A549 (cell line): ENCODE data around the gene LYPLAL1. TPM values are rescaled to one million over a fixed set of nuclear protein-coding genes. Genes with fewer than 3 reads are reported as not detected.

Source experiments
- ATAC-seq, 2 experiments: fragments of 200-7000 bp in 1 of 2; fragments of >200 bp in 1 of 2; cut with Nextera tagmentation in 1 of 2; cut with Tn5 transposase in 1 of 2; 3 replicates each; pipeline versions ENCODE4 v1.8.0 to v1.9.1; 2018 to 2020; ENCODE audit warnings: mild to moderate bottlenecking in 1 of 2, moderate library complexity in 1 of 2
- CTCF ChIA-PET: fragments of 300-600 bp; sonication (Branson Sonifier 250); formaldehyde crosslinking; extraction: SDS; loops from one replicate; lab custom pipeline; 2021; ENCODE audit warnings: antibody characterized with exemption, inconsistent platforms; lab: Yijun Ruan, JAX
- POLR2A ChIA-PET: fragments of 350-600 bp; formaldehyde crosslinking; extraction: SDS; loops from one replicate; lab custom pipeline; 2021; ENCODE audit warnings: antibody characterized with exemption, inconsistent platforms; lab: Yijun Ruan, JAX
- DNase-seq, 2 experiments: peaks; one replicate each; pipeline versions ENCODE4 v3.0.0 to v3.0.0-alpha.2; 2011 to 2016; ENCODE audit warnings: low read depth in 1 of 2, low spot score in 1 of 2
- FAIRE-seq: peaks from 2 replicates; lab custom pipeline; 2011; peaks lifted over from hg19 to GRCh38; lab: Jason Lieb, UNC
- H3K27ac ChIP-seq, 2 experiments: fragments of >200 bp; sonication (Bioruptor Twin); formaldehyde crosslinking; 3 replicates each; pipeline ENCODE4 v1.5.1; 2016 to 2017
- H3K4me1 ChIP-seq: fragments of >200 bp; sonication (Bioruptor Twin); formaldehyde crosslinking; 3 replicates; pipeline ENCODE4 v1.6.1; 2016
- H3K4me2 ChIP-seq: fragments of >200 bp; sonication (Bioruptor Twin); formaldehyde crosslinking; 3 replicates; pipeline ENCODE4 v1.6.1; 2016
- H3K4me3 ChIP-seq: fragments of >200 bp; sonication (Bioruptor Twin); formaldehyde crosslinking; 3 replicates; pipeline ENCODE4 v1.5.1; 2016
- H3K9me3 ChIP-seq: fragments of >200 bp; sonication (Bioruptor Twin); formaldehyde crosslinking; 3 replicates; pipeline ENCODE4 v1.6.1; 2016
- ATOH8 ChIP-seq: fragments of 250-450 bp; sonication (Bioruptor Pico); IDR thresholded peaks from 2 replicates; pipeline ENCODE4 v1.5.0; 2020; ENCODE audit warnings: low read depth, mild to moderate bottlenecking, moderate library complexity
- BCL3 ChIP-seq: fragments of >200 bp; sonication (Bioruptor Twin); formaldehyde crosslinking; IDR thresholded peaks from 3 replicates; pipeline ENCODE4 v1.6.1; 2016
- CBX2 ChIP-seq: fragments of 200-600 bp; sonication (generic); IDR thresholded peaks from 2 replicates; pipeline ENCODE4 v1.6.1; 2016; ENCODE audit warnings: low read depth, mild to moderate bottlenecking, borderline replicate concordance
- CBX8 ChIP-seq: fragments of 200-600 bp; sonication (generic); IDR thresholded peaks from 2 replicates; pipeline ENCODE4 v1.6.1; 2016
- CEBPB ChIP-seq, 2 experiments: fragments of >200 bp in 1 of 2; sonication (Bioruptor Twin) in 1 of 2; formaldehyde crosslinking in 1 of 2; IDR thresholded peaks; 2 replicates each; pipeline ENCODE4 v1.6.1; 2012 to 2016
- EHMT2 ChIP-seq: fragments of 200-600 bp; sonication (generic); IDR thresholded peaks from 2 replicates; pipeline ENCODE4 v1.6.1; 2016; ENCODE audit warnings: antibody characterized with exemption, low read depth, mild to moderate bottlenecking, moderate library complexity
- ESRRA ChIP-seq: fragments of 150-350 bp; IDR thresholded peaks from 2 replicates; pipeline ENCODE4 v1.6.1; 2014; ENCODE audit warnings: mild to moderate bottlenecking, low read length, borderline replicate concordance
- FOSB ChIP-seq: fragments of 250-450 bp; sonication (Bioruptor Pico); IDR thresholded peaks from 2 replicates; pipeline ENCODE4 v1.5.0; 2020; ENCODE audit warnings: mild to moderate bottlenecking, moderate library complexity
- FOSL2 ChIP-seq, 2 experiments: fragments of 450-650 bp in 1 of 2; fragments of >200 bp in 1 of 2; sonication (Bioruptor Twin) in 1 of 2; formaldehyde crosslinking; IDR thresholded peaks; 2 replicates each; pipeline versions ENCODE4 v1.5.0 to v1.6.1; 2016 to 2020; ENCODE audit warnings: mild to moderate bottlenecking in 1 of 2, moderate library complexity in 1 of 2
- HES2 ChIP-seq: fragments of >200 bp; sonication (Bioruptor Twin); formaldehyde crosslinking; IDR thresholded peaks from 2 replicates; pipeline ENCODE4 v1.6.1; 2016
- HEYL ChIP-seq: fragments of 250-450 bp; sonication (Bioruptor Pico); IDR thresholded peaks from 2 replicates; pipeline ENCODE4 v1.8.0; 2021; ENCODE audit warnings: mild to moderate bottlenecking, moderate library complexity
- JUNB ChIP-seq: fragments of >200 bp; sonication (Bioruptor Twin); formaldehyde crosslinking; IDR thresholded peaks from 2 replicates; pipeline ENCODE4 v1.6.1; 2016
- KDM1A ChIP-seq: fragments of 200-600 bp; sonication (generic); IDR thresholded peaks from 2 replicates; pipeline ENCODE4 v1.6.1; 2016; ENCODE audit warnings: low read depth, mild to moderate bottlenecking
- MAX ChIP-seq: IDR thresholded peaks from 2 replicates; pipeline ENCODE4 v1.6.1; 2012
- NFE2L2 ChIP-seq: fragments of 150-350 bp; conservative IDR thresholded peaks from 2 replicates; pipeline ENCODE4 v1.6.1; 2014; ENCODE audit warnings: low read length
- PBX3 ChIP-seq: IDR thresholded peaks from 2 replicates; pipeline ENCODE4 v1.6.1; 2012
- PHF8 ChIP-seq: fragments of 200-600 bp; sonication (generic); IDR thresholded peaks from 2 replicates; pipeline ENCODE4 v1.6.1; 2016; ENCODE audit warnings: low read depth, mild to moderate bottlenecking, antibody characterized with exemption, moderate library complexity, borderline replicate concordance
- RAD21 ChIP-seq, 2 experiments: fragments of >200 bp in 1 of 2; sonication (Bioruptor Twin) in 1 of 2; formaldehyde crosslinking in 1 of 2; IDR thresholded peaks in 1 of 2; conservative IDR thresholded peaks in 1 of 2; 2 replicates in 1 of 2; 3 replicates in 1 of 2; pipeline ENCODE4 v1.6.1; 2012 to 2018; ENCODE audit warnings: inconsistent platforms in 1 of 2
- REST ChIP-seq: fragments of 200-600 bp; sonication (generic); IDR thresholded peaks from 2 replicates; pipeline ENCODE4 v1.6.1; 2016; ENCODE audit warnings: antibody characterized with exemption, mild to moderate bottlenecking, moderate library complexity
- ZC3H11A ChIP-seq: fragments of 450-650 bp; IDR thresholded peaks from 2 replicates; pipeline ENCODE4 v1.6.1; 2014; ENCODE audit warnings: antibody characterized with exemption, mild to moderate bottlenecking
- ZNF302 ChIP-seq: fragments of 250-450 bp; sonication (Bioruptor Pico); IDR thresholded peaks from 2 replicates; pipeline ENCODE4 v1.9.0; 2021; ENCODE audit warnings: inconsistent platforms, mild to moderate bottlenecking, moderate library complexity
- ZSCAN20 ChIP-seq: fragments of 250-450 bp; sonication (Bioruptor Pico); IDR thresholded peaks from 2 replicates; pipeline ENCODE4 v1.8.0; 2022; ENCODE audit warnings: mild to moderate bottlenecking, moderate library complexity
- WGBS: methylation state at CpG from one replicate; pipeline ENCODE4 v1.1.6; 2017; ENCODE audit errors: missing lambda C conversion rate; 5-methylcytosine and 5-hydroxymethylcytosine counted together
- polyA plus RNA-seq, 4 experiments: library from polyadenylated mRNA; depleted of rRNA in 3 of 4; stranded (reverse); fragments of >200 nt; fragmentation: RNase III in 1 of 4; extraction: RNeasy Plus Mini Kit Qiagen cat#74134 plus additional on column Dnase treatment in 1 of 4; gene quantifications; 2 replicates in 3 of 4; 3 replicates in 1 of 4; pipeline ENCODE4 v1.2.3, GENCODE V29; 2011 to 2017

LYPLAL1 gene
- polyA plus RNA-seq, 2 of the 4 experiments (the other 2 are of a cell fraction), result 13.6 to 61.2 TPM

GRCh38 chr1:219175212-219175564 is 1.5 kb downstream of the LYPLAL1 start:
- DNase-seq (no peak), FAIRE-seq (no peak), ATAC-seq (no peak)
- Histone ChIP-seq H3K9me3 (no peaks in the 10 kb centered on the region), H3K4me3 (peak overlapping the region; percentile 74), H3K4me2 (peak overlapping the region; percentile 89), H3K4me1 (peaks cover 33% of the 10 kb centered on the region), H3K27ac (peak overlapping the region; percentile 93 to 97; a peak in 5 of 6 replicates)
- 98% methylated on average over 3 of the region's 3 CpGs for WGBS
- CTCF ChIA-PET, result no interaction called here
- POLR2A ChIA-PET, result no interaction called here
- TF ChIP-seq HES2 (no peak), BCL3 (0 out of 3 replicates have a peak, but pooled peaks have one; percentile 8)

- Histone ChIP-seq H3K27ac (no peak overlapping the region), H3K9me3 (no peaks in the 10 kb centered on the region)
- TF ChIP-seq HEYL (CRISPR knock-in tag), result no peak
- no peak for TF ChIP-seq PHF8
- TF ChIP-seq, all 56 proteins: peak for 0
- ATAC-seq (no peak), FAIRE-seq (no peak), DNase-seq (no peak)
- ChIA-PET CTCF (interaction anchor here (1.1 to 1.7 kb wide), 2 partner anchors 11 to 209 kb away, joined by 3 to 6 read pairs; no protein-coding TSS in a partner anchor), POLR2A (interaction anchor here (0.5 kb wide), 1 partner anchor 131 kb away, joined by 3 read pairs; no protein-coding TSS in a partner anchor)
- Histone ChIP-seq H3K4me3 (no peak overlapping the region), H3K4me2 (peak overlapping the region; percentile 89; the same call in 2 of the 3 replicates), H3K4me1 (peaks cover 33% of the 10 kb centered on the region)
- 97% methylated on average over 4 of the region's 4 CpGs for WGBS
Measured at GRCh38 chr1:219176168-219176567, 2.5 kb downstream of the LYPLAL1 start.

GRCh38 chr1:219177363-219177762 is 3.7 kb downstream of the LYPLAL1 start:
- ATAC-seq, result no peak
- no peak overlapping the region for H3K4me3 ChIP-seq
- no peaks in the 10 kb centered on the region for H3K9me3 ChIP-seq
- ChIA-PET POLR2A (no interaction called here), CTCF (interaction anchor here (0.7 kb wide), 1 partner anchor 471 kb away, joined by 3 read pairs; no protein-coding TSS in a partner anchor)
- no peak overlapping the region for H3K4me2 ChIP-seq
- DNase-seq, result no peak
- H3K4me1 ChIP-seq, result peaks cover 33% of the 10 kb centered on the region
- H3K27ac ChIP-seq, result no peak overlapping the region
- no peak for TF ChIP-seq PBX3
- TF ChIP-seq JUNB, result no peak
- TF ChIP-seq CBX8, result no peak
- no peak for TF ChIP-seq ZSCAN20 (CRISPR knock-in tag)
- no peak for FAIRE-seq
- WGBS, result 82% methylated on average over 3 of the region's 3 CpGs

- FAIRE-seq (no peak), DNase-seq (no peak), ATAC-seq (no peak)
- no peak overlapping the region for H3K4me2 ChIP-seq
- H3K27ac ChIP-seq, result no peak overlapping the region
- ChIA-PET CTCF (no interaction called here), POLR2A (no interaction called here)
- WGBS, result 94% methylated on average over 1 of the region's 1 CpG
- no peaks in the 10 kb centered on the region for H3K9me3 ChIP-seq
- H3K4me3 ChIP-seq, result no peak overlapping the region
- peaks cover 33% of the 10 kb centered on the region for H3K4me1 ChIP-seq
- TF ChIP-seq CBX8, result no peak
- no peak for TF ChIP-seq KDM1A
- no peak for TF ChIP-seq MAX
- no peak for TF ChIP-seq EHMT2
- no peak for TF ChIP-seq REST
- TF ChIP-seq ZC3H11A, result no peak
- no peak for TF ChIP-seq ATOH8
- no peak for TF ChIP-seq ESRRA
- TF ChIP-seq RAD21 (conservative IDR thresholded peaks at IDR 0.05 in 1 of 2, IDR thresholded peaks at IDR 0.05 in 1 of 2), result no peak
- TF ChIP-seq HEYL (CRISPR knock-in tag), result no peak
- TF ChIP-seq CBX2, result no peak
- no peak for TF ChIP-seq FOSL2 (IDR thresholded peaks at IDR 0.05)
- no peak for TF ChIP-seq FOSL2 (CRISPR knock-in tag; IDR thresholded peaks at IDR 0.05)
- no peak for TF ChIP-seq FOSB (CRISPR knock-in tag)
- TF ChIP-seq NFE2L2, result no peak
- TF ChIP-seq CEBPB (IDR thresholded peaks at IDR 0.05), result no peak
- TF ChIP-seq ZNF302 (CRISPR knock-in tag), result no peak
Measured at GRCh38 chr1:219177940-219178339, 4.3 kb downstream of the LYPLAL1 start.
